GM23338 (cell line): Measurements from ENCODE around the gene PLCL1. TPM values are rescaled to one million over a fixed set of nuclear protein-coding genes. Genes with fewer than 3 reads are reported as not detected.

Source experiments
- ATAC-seq: fragments of 200-7000 bp; cut with Tn5 transposase; 3 replicates; pipeline ENCODE4 v1.9.1; 2020
- DNase-seq: peaks from one replicate; pipeline ENCODE4 v3.0.0-alpha.2; 2015; ENCODE audit warnings: low spot score
- H2AFZ ChIP-seq: fragments of 200-600 bp; sonication (generic); 2 replicates; pipeline ENCODE4 v1.8.0; 2016; ENCODE audit warnings: antibody characterized with exemption, mild to moderate bottlenecking, moderate library complexity
- H3F3A ChIP-seq: fragments of 200-600 bp; sonication (generic); replicated peaks from 2 replicates; pipeline ENCODE4 v1.8.0; 2017; ENCODE audit warnings: antibody characterized with exemption, mixed run types, low read depth
- H3K27ac ChIP-seq: fragments of 200-600 bp; sonication (generic); 2 replicates; pipeline ENCODE4 v1.6.1; 2016; ENCODE audit warnings: low read depth
- H3K27me3 ChIP-seq: fragments of 200-600 bp; sonication (generic); 2 replicates; pipeline ENCODE4 v1.8.0; 2016; ENCODE audit warnings: mild to moderate bottlenecking, mixed run types, moderate library complexity; ENCODE audit not compliant: insufficient read depth
- H3K36me3 ChIP-seq: fragments of 200-600 bp; sonication (generic); 2 replicates; pipeline ENCODE4 v1.8.0; 2016; ENCODE audit warnings: mild to moderate bottlenecking; ENCODE audit not compliant: insufficient read depth
- H3K4me1 ChIP-seq: fragments of 200-600 bp; sonication (generic); 2 replicates; pipeline ENCODE4 v1.8.0; 2016; ENCODE audit warnings: mild to moderate bottlenecking, moderate library complexity; ENCODE audit not compliant: insufficient read depth
- H3K4me2 ChIP-seq: fragments of 200-600 bp; sonication (generic); 2 replicates; pipeline ENCODE4 v1.7.1; 2017; ENCODE audit warnings: mixed run types
- H3K4me3 ChIP-seq: fragments of 200-600 bp; sonication (generic); 2 replicates; pipeline ENCODE4 v1.6.1; 2016; ENCODE audit warnings: mixed run types
- H3K79me2 ChIP-seq: fragments of 200-600 bp; sonication (generic); replicated peaks from 2 replicates; pipeline ENCODE4 v1.8.0; 2017; ENCODE audit warnings: mild to moderate bottlenecking; ENCODE audit not compliant: insufficient read depth
- H3K9me2 ChIP-seq: fragments of 200-600 bp; sonication (generic); 2 replicates; pipeline ENCODE4 v1.8.0; 2017; ENCODE audit not compliant: insufficient read depth
- H4K20me1 ChIP-seq: fragments of 200-600 bp; sonication (generic); replicated peaks from 2 replicates; pipeline ENCODE4 v1.8.0; 2017; ENCODE audit warnings: mild to moderate bottlenecking; ENCODE audit not compliant: insufficient read depth
- H3K27ac Mint-ChIP-seq: 2 replicates; pipeline ENCODE4 v1.8.0; 2020; ENCODE audit warnings: inconsistent platforms, mild to moderate bottlenecking, moderate library complexity, mixed read lengths
- H3K27me3 Mint-ChIP-seq: 3 replicates; pipeline ENCODE4 v1.8.0; 2022; ENCODE audit warnings: low read depth, mild to moderate bottlenecking, moderate library complexity, mixed read lengths, inconsistent platforms; ENCODE audit not compliant: insufficient read depth, poor library complexity
- H3K36me3 Mint-ChIP-seq: 3 replicates; pipeline ENCODE4 v1.8.0; 2021; ENCODE audit warnings: low read depth, mild to moderate bottlenecking, inconsistent platforms, moderate library complexity, mixed read lengths
- H3K4me1 Mint-ChIP-seq: 3 replicates; pipeline ENCODE4 v1.8.0; 2020; ENCODE audit warnings: mild to moderate bottlenecking, inconsistent platforms, mixed read lengths
- H3K4me3 Mint-ChIP-seq: 3 replicates; pipeline ENCODE4 v1.8.0; 2021; ENCODE audit warnings: moderate library complexity, mild to moderate bottlenecking, inconsistent platforms, mixed read lengths
- H3K9me3 Mint-ChIP-seq: 3 replicates; pipeline ENCODE4 v1.8.0; 2020; ENCODE audit warnings: moderate library complexity, mild to moderate bottlenecking, inconsistent platforms, mixed read lengths
- CREB1 ChIP-seq: fragments of 250-450 bp; sonication (Bioruptor Pico); IDR thresholded peaks from 2 replicates; pipeline ENCODE4 v1.5.0; 2020; ENCODE audit warnings: low read depth, mild to moderate bottlenecking, moderate library complexity
- CTCF ChIP-seq, 2 experiments: fragments of 200-600 bp in 1 of 2; sonication (generic) in 1 of 2; conservative IDR thresholded peaks; 2 replicates each; pipeline versions ENCODE4 v1.5.1 to v1.6.1; 2016 to 2017; ENCODE audit warnings: antibody characterized with exemption in 2 of 2, low read depth in 2 of 2, mild to moderate bottlenecking in 2 of 2, moderate library complexity in 1 of 2
- ETS1 ChIP-seq: IDR thresholded peaks from 2 replicates; pipeline ENCODE4 v1.6.1; 2016; ENCODE audit warnings: antibody characterized with exemption
- EZH2 ChIP-seq: fragments of 200-600 bp; sonication (generic); IDR thresholded peaks from one replicate; pipeline ENCODE4 v1.8.0; 2017; ENCODE audit warnings: antibody characterized with exemption, mild to moderate bottlenecking, low read depth; ENCODE audit not compliant: unreplicated experiment
- EZH2phosphoT487 ChIP-seq: fragments of 200-600 bp; sonication (generic); IDR thresholded peaks from one replicate; pipeline ENCODE4 v1.8.1; 2018; ENCODE audit warnings: antibody characterized with exemption; ENCODE audit not compliant: unreplicated experiment
- JUNB ChIP-seq: IDR thresholded peaks from one replicate; pipeline ENCODE4 v1.6.1; 2016; ENCODE audit warnings: antibody characterized with exemption; ENCODE audit not compliant: unreplicated experiment
- NANOG ChIP-seq: IDR thresholded peaks from 2 replicates; pipeline ENCODE4 v1.6.1; 2016; ENCODE audit warnings: antibody characterized with exemption, borderline replicate concordance
- POLR2AphosphoS5 ChIP-seq: IDR thresholded peaks from 2 replicates; pipeline ENCODE4 v1.6.1; 2016; ENCODE audit warnings: antibody characterized with exemption, low read depth
- ZNF114 ChIP-seq: fragments of 250-450 bp; sonication (Bioruptor Pico); IDR thresholded peaks from 2 replicates; pipeline ENCODE4 v1.5.0; 2020; ENCODE audit warnings: mild to moderate bottlenecking, moderate library complexity
- ZNF331 ChIP-seq: fragments of 250-450 bp; sonication (Bioruptor Pico); IDR thresholded peaks from 2 replicates; pipeline ENCODE4 v1.5.0; 2020; ENCODE audit warnings: low read depth, mild to moderate bottlenecking, moderate library complexity
- ZNF462 ChIP-seq: fragments of 250-450 bp; sonication (Bioruptor Pico); IDR thresholded peaks from 2 replicates; pipeline ENCODE4 v1.5.0; 2020; ENCODE audit warnings: mild to moderate bottlenecking, moderate library complexity
- polyA plus RNA-seq: library from polyadenylated mRNA; unstranded; fragments of >200 nt; fragmentation: Nextera tagmentation; extraction: Ambion mirVana; gene quantifications from 2 replicates; pipeline ENCODE4 v1.2.1, GENCODE V29; 2016
- total RNA-seq: library from RNA; depleted of rRNA; stranded (reverse); fragments of >200 nt; shearing (Covaris generic); gene quantifications from 2 replicates; pipeline ENCODE4 v1.2.3, GENCODE V29; 2014

The PLCL1 gene
- total and polyA plus RNA-seq, 2 experiments from 2014 or later = not detected

- TF ChIP-seq ZNF462 (no peak), ZNF114 (CRISPR knock-in tag) (no peak)
Measured at GRCh38 chr2:198006733-198007132, 202.3 kb downstream of the PLCL1 start (continued).

- Histone ChIP-seq H3K79me2 (no peaks in the 10 kb centered on the region), H3K4me1 (no peaks in the 10 kb centered on the region), H3K4me3 (no peak overlapping the region), H3F3A (no peaks in the 10 kb centered on the region), H3K27me3 (no peaks in the 10 kb centered on the region), H3K4me2 (no peak overlapping the region), H4K20me1 (no peaks in the 10 kb centered on the region), H3K36me3 (no peaks in the 10 kb centered on the region), H2AFZ (no peak overlapping the region), H3K27ac (no peak overlapping the region), H3K9me2 (no peaks in the 10 kb centered on the region)
- no peak for ATAC-seq
- H3K27me3 Mint-ChIP-seq = no peaks in the 10 kb centered on the region
- no peaks in the 10 kb centered on the region for H3K9me3 Mint-ChIP-seq
- no peak for DNase-seq
- H3K4me3 Mint-ChIP-seq = no peak overlapping the region
- no peaks in the 10 kb centered on the region for H3K4me1 Mint-ChIP-seq
- no peak overlapping the region for H3K27ac Mint-ChIP-seq
- no peaks in the 10 kb centered on the region for H3K36me3 Mint-ChIP-seq
- TF ChIP-seq ETS1 (no peak), NANOG (no peak), EZH2phosphoT487 (no peak), ZNF114 (CRISPR knock-in tag) (no peak), POLR2AphosphoS5 (no peak), CTCF (conservative IDR thresholded peaks at IDR 0.05; ENCODE audit: low read depth in 2 of 2) (no peak), ZNF331 (CRISPR knock-in tag) (no peak), JUNB (no peak), CREB1 (no peak), EZH2 (no peak)
Measured at GRCh38 chr2:198008230-198008629, 203.8 kb downstream of the PLCL1 start.
